GM19193 (cell line): ENCODE data around the gene GAGE12D.
"Not testable (repeated sequence)": the region's sequence is repeated elsewhere in the genome, so short reads cannot be mapped to it uniquely, and the experiment has no call there.

Experiments
- POLR2A ChIP-seq: IDR thresholded peaks from 4 replicates; pipeline ENCODE4 v1.6.1; 2011; ENCODE audit not compliant: insufficient read depth, insufficient read length; ENCODE audit errors: extremely low read depth

The GAGE12D gene, protein sequence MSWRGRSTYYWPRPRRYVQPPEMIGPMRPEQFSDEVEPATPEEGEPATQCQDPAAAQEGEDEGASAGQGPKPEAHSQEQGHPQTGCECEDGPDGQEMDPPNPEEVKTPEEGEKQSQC

DNA sequence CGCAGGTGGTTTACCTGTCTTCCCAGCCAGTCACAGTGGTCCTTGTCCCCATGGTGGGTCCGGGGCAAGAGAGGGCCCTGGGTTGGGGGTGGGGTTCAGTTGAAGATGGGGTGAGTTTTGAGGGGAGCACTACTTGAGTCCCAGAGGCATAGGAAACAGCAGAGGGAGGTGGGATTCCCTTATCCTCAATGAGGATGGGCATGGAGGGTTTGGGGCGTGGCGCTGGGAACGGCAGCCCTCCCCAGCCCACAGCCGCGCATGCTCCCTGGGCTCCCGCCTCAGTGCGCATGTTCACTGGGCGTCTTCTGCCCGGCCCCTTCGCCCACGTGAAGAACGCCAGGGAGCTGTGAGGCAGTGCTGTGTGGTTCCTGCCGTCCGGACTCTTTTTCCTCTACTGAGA is at the start of gene GAGE12D:
TSS of gene GAGE12D (plus strand) at position 301 of the 400 bp plus-strand sequence. CDS start 1,155 bp downstream, outside the sequence.
- not testable (repeated sequence) for TF ChIP-seq POLR2A

DNA sequence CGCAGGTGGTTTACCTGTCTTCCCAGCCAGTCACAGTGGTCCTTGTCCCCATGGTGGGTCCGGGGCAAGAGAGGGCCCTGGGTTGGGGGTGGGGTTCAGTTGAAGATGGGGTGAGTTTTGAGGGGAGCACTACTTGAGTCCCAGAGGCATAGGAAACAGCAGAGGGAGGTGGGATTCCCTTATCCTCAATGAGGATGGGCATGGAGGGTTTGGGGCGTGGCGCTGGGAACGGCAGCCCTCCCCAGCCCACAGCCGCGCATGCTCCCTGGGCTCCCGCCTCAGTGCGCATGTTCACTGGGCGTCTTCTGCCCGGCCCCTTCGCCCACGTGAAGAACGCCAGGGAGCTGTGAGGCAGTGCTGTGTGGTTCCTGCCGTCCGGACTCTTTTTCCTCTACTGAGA is 9.7 kb upstream of the GAGE12D start, which contains the start of gene GAGE12C:
TSS of gene GAGE12C (plus strand) at position 301 of the 400 bp plus-strand sequence. CDS start 1,155 bp downstream, outside the sequence.
- TF ChIP-seq POLR2A, result not testable (repeated sequence)

DNA sequence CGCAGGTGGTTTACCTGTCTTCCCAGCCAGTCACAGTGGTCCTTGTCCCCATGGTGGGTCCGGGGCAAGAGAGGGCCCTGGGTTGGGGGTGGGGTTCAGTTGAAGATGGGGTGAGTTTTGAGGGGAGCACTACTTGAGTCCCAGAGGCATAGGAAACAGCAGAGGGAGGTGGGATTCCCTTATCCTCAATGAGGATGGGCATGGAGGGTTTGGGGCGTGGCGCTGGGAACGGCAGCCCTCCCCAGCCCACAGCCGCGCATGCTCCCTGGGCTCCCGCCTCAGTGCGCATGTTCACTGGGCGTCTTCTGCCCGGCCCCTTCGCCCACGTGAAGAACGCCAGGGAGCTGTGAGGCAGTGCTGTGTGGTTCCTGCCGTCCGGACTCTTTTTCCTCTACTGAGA is 9.5 kb downstream of the GAGE12D start, which contains the start of gene GAGE12E:
TSS of gene GAGE12E (plus strand) at position 301 of the 400 bp plus-strand sequence. CDS start 1,155 bp downstream, outside the sequence.
- TF ChIP-seq POLR2A, result not testable (repeated sequence)

GRCh38 chrX:49560542-49560941 is 19.0 kb downstream of the GAGE12D start, which contains the start of gene GAGE12F:
GAGE12F (plus strand) TSS chrX:49560842; CDS start chrX:49561997, 1,155 bp downstream.
- not testable (repeated sequence) for TF ChIP-seq POLR2A

- not testable (repeated sequence) for TF ChIP-seq POLR2A
These were observed 28.6 kb downstream of the GAGE12D start, which contains the start of gene GAGE12G for GRCh38 chrX:49570100-49570499. GAGE12G (plus strand) TSS chrX:49570400; CDS start chrX:49571555, 1,155 bp downstream.

DNA sequence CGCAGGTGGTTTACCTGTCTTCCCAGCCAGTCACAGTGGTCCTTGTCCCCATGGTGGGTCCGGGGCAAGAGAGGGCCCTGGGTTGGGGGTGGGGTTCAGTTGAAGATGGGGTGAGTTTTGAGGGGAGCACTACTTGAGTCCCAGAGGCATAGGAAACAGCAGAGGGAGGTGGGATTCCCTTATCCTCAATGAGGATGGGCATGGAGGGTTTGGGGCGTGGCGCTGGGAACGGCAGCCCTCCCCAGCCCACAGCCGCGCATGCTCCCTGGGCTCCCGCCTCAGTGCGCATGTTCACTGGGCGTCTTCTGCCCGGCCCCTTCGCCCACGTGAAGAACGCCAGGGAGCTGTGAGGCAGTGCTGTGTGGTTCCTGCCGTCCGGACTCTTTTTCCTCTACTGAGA is 38.1 kb downstream of the GAGE12D start, which contains the start of gene GAGE12H:
TSS of gene GAGE12H (plus strand) at position 301 of the 400 bp plus-strand sequence. CDS start 1,155 bp downstream, outside the sequence.
- TF ChIP-seq POLR2A, result not testable (repeated sequence)

- not testable (repeated sequence) for TF ChIP-seq POLR2A
These were observed 47.7 kb downstream of the GAGE12D start, which contains the start of gene GAGE2A for GRCh38 chrX:49589196-49589595. GAGE2A (plus strand) TSS chrX:49589496; CDS start chrX:49590651, 1,155 bp downstream.
